SK-N-SH (cell line): ENCODE results near the gene RER1. TPM values are rescaled to one million over a fixed set of nuclear protein-coding genes. Genes with fewer than 3 reads are reported as not detected.

Experiments used
- CTCF ChIA-PET: fragments of 300-600, 350-600 bp; formaldehyde crosslinking; extraction: SDS; loops from one replicate; lab custom pipeline; 2021; lab: Yijun Ruan, JAX
- POLR2A ChIA-PET: fragments of 350-600 bp; sonication (Branson Sonifier 250); formaldehyde crosslinking; extraction: SDS; loops from one replicate; lab custom pipeline; 2020; ENCODE audit warnings: antibody characterized with exemption, inconsistent platforms; lab: Yijun Ruan, JAX
- DNase-seq: peaks from one replicate; pipeline ENCODE4 v3.0.0; 2012
- H2AFZ ChIP-seq: fragments of 200-600 bp; sonication (generic); 2 replicates; pipeline ENCODE4 v1.8.1; 2016; ENCODE audit warnings: antibody characterized with exemption, mild to moderate bottlenecking, low read depth
- H3F3A ChIP-seq: fragments of 200-600 bp; sonication (generic); replicated peaks from 2 replicates; pipeline ENCODE3; 2016; ENCODE audit warnings: antibody characterized with exemption, mild to moderate bottlenecking; ENCODE audit not compliant: insufficient read depth
- H3K27ac ChIP-seq, 2 experiments: fragments of 200-500 bp in 1 of 2; fragments of 200-600 bp in 1 of 2; sonication (Bioruptor generic) in 1 of 2; sonication (generic), shearing (Covaris generic) in 1 of 2; 2 replicates each; pipeline versions ENCODE4 v1.5.1 to v1.6.1; 2014 to 2016; ENCODE audit warnings: low read depth in 2 of 2, inconsistent platforms in 1 of 2, low read length in 1 of 2, mild to moderate bottlenecking in 1 of 2, mixed read lengths in 1 of 2
- H3K27me3 ChIP-seq: fragments of 200-600 bp; sonication (generic), shearing (Covaris generic); 2 replicates; pipeline ENCODE4 v1.6.1; 2016; ENCODE audit warnings: mixed run types; ENCODE audit not compliant: insufficient read depth
- H3K36me3 ChIP-seq, 2 experiments: fragments of 200-500 bp in 1 of 2; fragments of 200-600 bp in 1 of 2; sonication (Bioruptor generic) in 1 of 2; sonication (generic) in 1 of 2; replicated peaks in 1 of 2; 2 replicates each; pipeline versions ENCODE3 to v1.5.1; 2014 to 2016; ENCODE audit warnings: low read length in 1 of 2, mild to moderate bottlenecking in 1 of 2; ENCODE audit not compliant: insufficient read depth in 2 of 2, control insufficient read depth in 1 of 2
- H3K4me1 ChIP-seq, 2 experiments: fragments of 200-500 bp in 1 of 2; fragments of 200-600 bp in 1 of 2; sonication (Bioruptor generic) in 1 of 2; sonication (generic), shearing (Covaris generic) in 1 of 2; 2 replicates each; pipeline versions ENCODE4 v1.5.1 to v1.6.1; 2014 to 2016; ENCODE audit warnings: low read depth in 1 of 2, low read length in 1 of 2, mixed run types in 1 of 2; ENCODE audit not compliant: insufficient read depth in 2 of 2, control insufficient read depth in 1 of 2
- H3K4me2 ChIP-seq: fragments of 200-600 bp; sonication (generic), shearing (Covaris generic); 2 replicates; pipeline ENCODE4 v1.6.1; 2017; ENCODE audit warnings: mixed run types
- H3K4me3 ChIP-seq, 2 experiments: fragments of 200-500 bp in 1 of 2; fragments of 200-600 bp in 1 of 2; sonication (Bioruptor generic) in 1 of 2; sonication (generic), shearing (Covaris generic) in 1 of 2; 2 replicates each; pipeline versions ENCODE4 v1.5.1 to v1.8.1; 2014 to 2016; ENCODE audit warnings: low read depth in 2 of 2, inconsistent platforms in 1 of 2, low read length in 1 of 2, mild to moderate bottlenecking in 1 of 2, mixed read lengths in 1 of 2, moderate library complexity in 1 of 2
- H3K79me2 ChIP-seq: fragments of 200-600 bp; sonication (generic); 2 replicates; pipeline ENCODE4 v1.8.1; 2017; ENCODE audit warnings: mild to moderate bottlenecking; ENCODE audit not compliant: insufficient read depth
- H3K9ac ChIP-seq: fragments of 200-600 bp; sonication (generic); 2 replicates; pipeline ENCODE4 v1.6.1; 2017; ENCODE audit warnings: mixed run types
- H3K9me2 ChIP-seq: fragments of 200-600 bp; sonication (generic); 2 replicates; pipeline ENCODE4 v1.6.1; 2017; ENCODE audit warnings: mixed run types
- H3K9me3 ChIP-seq: fragments of 200-600 bp; sonication (generic); 2 replicates; pipeline ENCODE4 v1.6.1; 2017; ENCODE audit warnings: mixed run types, mild to moderate bottlenecking, moderate library complexity
- H4K20me1 ChIP-seq: fragments of 200-600 bp; sonication (generic); 2 replicates; pipeline ENCODE4 v1.6.1; 2017; ENCODE audit warnings: mild to moderate bottlenecking, mixed run types; ENCODE audit not compliant: insufficient read depth
- CHD2 ChIP-seq: fragments of 150-350 bp; IDR thresholded peaks from 2 replicates; pipeline ENCODE4 v1.6.1; 2018; ENCODE audit warnings: low read length; ENCODE audit not compliant: partially characterized antibody
- ELF1 ChIP-seq: IDR thresholded peaks from 2 replicates; pipeline ENCODE4 v1.4.0; 2012
- EZH2phosphoT487 ChIP-seq: fragments of 200-600 bp; sonication (generic); IDR thresholded peaks from 2 replicates; pipeline ENCODE4 v1.6.1; 2017; ENCODE audit warnings: low read depth, mixed run types, mild to moderate bottlenecking, antibody characterized with exemption, moderate library complexity, borderline replicate concordance
- GABPA ChIP-seq: IDR thresholded peaks from 2 replicates; pipeline ENCODE4 v1.4.0; 2012; ENCODE audit warnings: low read depth, mild to moderate bottlenecking
- GATA2 ChIP-seq: sonication (generic); formaldehyde crosslinking; IDR thresholded peaks from 2 replicates; pipeline ENCODE4 v1.5.0; 2020; ENCODE audit warnings: mild to moderate bottlenecking, missing genetic modification reagents
- IRF3 ChIP-seq: fragments of 150-350 bp; IDR thresholded peaks from 2 replicates; pipeline ENCODE4 v1.6.1; 2016; ENCODE audit warnings: mild to moderate bottlenecking, low read depth, low read length
- MEF2A ChIP-seq: IDR thresholded peaks from 2 replicates; pipeline ENCODE4 v1.4.0; 2012; ENCODE audit warnings: low read depth, borderline replicate concordance
- NFIC ChIP-seq: IDR thresholded peaks from 2 replicates; pipeline ENCODE4 v1.4.0; 2012; ENCODE audit warnings: borderline replicate concordance
- PBX3 ChIP-seq: IDR thresholded peaks from 2 replicates; pipeline ENCODE4; 2012
- REST ChIP-seq: IDR thresholded peaks from 2 replicates; pipeline ENCODE4 v1.6.1; 2012; ENCODE audit warnings: mild to moderate bottlenecking, low read depth, low read length, moderate library complexity
- RFX5 ChIP-seq: IDR thresholded peaks from 2 replicates; pipeline ENCODE4 v1.6.1; 2012; ENCODE audit warnings: mild to moderate bottlenecking, improper control_type of control experiment, low read length
- RXRA ChIP-seq: IDR thresholded peaks from 2 replicates; pipeline ENCODE4 v1.4.0; 2012; ENCODE audit warnings: low read depth, mild to moderate bottlenecking, borderline replicate concordance
- SMC3 ChIP-seq: IDR thresholded peaks from 2 replicates; pipeline ENCODE4 v1.6.1; 2012; ENCODE audit warnings: low read depth, low read length, improper control_type of control experiment
- TAF1 ChIP-seq: IDR thresholded peaks from 2 replicates; pipeline ENCODE4 v1.6.1; 2012; ENCODE audit warnings: low read depth, mild to moderate bottlenecking, low read length, moderate library complexity, borderline replicate concordance
- TEAD4 ChIP-seq: IDR thresholded peaks from 2 replicates; pipeline ENCODE4 v1.4.0; 2012; ENCODE audit warnings: mild to moderate bottlenecking, borderline replicate concordance; ENCODE audit not compliant: insufficient read depth
- WGBS: methylation state at CpG from one replicate; pipeline ENCODE4 v1.1.6; 2017; ENCODE audit warnings: low lambda C conversion rate; 5-methylcytosine and 5-hydroxymethylcytosine counted together
- polyA plus RNA-seq, 3 experiments: library from polyadenylated mRNA; depleted of rRNA; stranded (reverse); fragments of >200 nt; gene quantifications; 2 replicates each; pipeline ENCODE4 v1.2.3, GENCODE V29; 2012

RER1 gene
- polyA plus RNA-seq, 1 of the 3 experiments (the other 2 are of a cell fraction) = 181 TPM

GRCh38 chr1:2426540-2426939 lies 34.9 kb downstream of the RER1 start:
- H3K79me2 ChIP-seq = no peaks in the 10 kb centered on the region
- WGBS = 56% methylated on average over 3 of the region's 18 CpGs
- ChIA-PET POLR2A (no interaction called here), CTCF (interaction anchor here (2.7 kb wide), 1 partner anchor 11 kb away, joined by 12 read pairs; no protein-coding TSS in a partner anchor)
- H3K4me3 ChIP-seq = no peak overlapping the region
- H2AFZ ChIP-seq = no peak overlapping the region
- TF ChIP-seq RFX5 (no peak), ELF1 (no peak), GATA2 (no peak), SMC3 (no peak), EZH2phosphoT487 (no peak), NFIC (no peak)
- no peaks in the 10 kb centered on the region for H3K36me3 ChIP-seq
- H3K4me1 ChIP-seq = peaks cover 0 to under 1% of the 10 kb centered on the region in 2 experiments; a peak in 1 of 4 replicates
- no peaks in the 10 kb centered on the region for H3K27me3 ChIP-seq
- DNase-seq = no peak
- no peak overlapping the region for H3K4me2 ChIP-seq
- H3K27ac ChIP-seq = no peak overlapping the region
- H3K9ac ChIP-seq = no peak overlapping the region
- no peaks in the 10 kb centered on the region for H3K9me2 ChIP-seq
- H3F3A ChIP-seq = no peaks in the 10 kb centered on the region
- no peaks in the 10 kb centered on the region for H3K9me3 ChIP-seq
- H4K20me1 ChIP-seq = no peaks in the 10 kb centered on the region

GRCh38 chr1:2427051-2427450 lies 35.4 kb downstream of the RER1 start:
- Histone ChIP-seq H3K4me1 (peaks cover 0 to 3% of the 10 kb centered on the region in 2 experiments; a peak in 1 of 4 replicates), H3K27ac (no peak overlapping the region), H2AFZ (no peak overlapping the region), H3F3A (no peaks in the 10 kb centered on the region), H3K79me2 (no peaks in the 10 kb centered on the region), H3K9ac (no peak overlapping the region), H3K27me3 (no peaks in the 10 kb centered on the region), H3K4me2 (no peak overlapping the region), H3K4me3 (no peak overlapping the region), H3K9me3 (no peaks in the 10 kb centered on the region), H4K20me1 (no peaks in the 10 kb centered on the region), H3K9me2 (no peaks in the 10 kb centered on the region), H3K36me3 (no peaks in the 10 kb centered on the region)
- no peak for TF ChIP-seq TEAD4
- TF ChIP-seq GABPA = no peak
- no peak for TF ChIP-seq MEF2A
- no peak for TF ChIP-seq PBX3
- TF ChIP-seq CHD2 = no peak
- no peak for TF ChIP-seq REST
- no peak for TF ChIP-seq IRF3
- TF ChIP-seq RXRA = no peak
- TF ChIP-seq TAF1 = no peak
- 68% methylated on average over 5 of the region's 18 CpGs for WGBS
- no peak for DNase-seq
- ChIA-PET CTCF (interaction anchor here (2.7 kb wide), 1 partner anchor 12 kb away, joined by 12 read pairs; no protein-coding TSS in a partner anchor), POLR2A (no interaction called here)
